H1 (cell line): ENCODE data around the gene PMM2. TPM values are rescaled to one million over a fixed set of nuclear protein-coding genes. Genes with fewer than 3 reads are reported as not detected.

ENCODE experiments used
- CTCF ChIA-PET: fragments of 300-600 bp; sonication (Branson Sonifier 250); formaldehyde crosslinking; loops from one replicate; lab custom pipeline; 2021; ENCODE audit not compliant: partially characterized antibody; lab: Charles Lee
- POLR2A ChIA-PET: fragments of 300-600 bp; sonication (Branson Sonifier 250); formaldehyde crosslinking; loops from one replicate; lab custom pipeline; 2021; ENCODE audit warnings: inconsistent platforms; ENCODE audit not compliant: partially characterized antibody; lab: Charles Lee
- DNase-seq, 2 experiments: peaks; one replicate each; pipeline versions ENCODE4 v3.0.0 to v3.0.0-alpha.2; 2010 to 2022; ENCODE audit warnings: low spot score in 2 of 2, low read depth in 1 of 2, mixed read lengths in 1 of 2
- FAIRE-seq: peaks from 2 replicates; lab custom pipeline; 2011; peaks lifted over from hg19 to GRCh38; lab: Jason Lieb, UNC
- H2AFZ ChIP-seq: 2 replicates; pipeline ENCODE4 v1.8.1; 2012; ENCODE audit warnings: low read length, inconsistent platforms
- H2AK5ac ChIP-seq: 2 replicates; pipeline ENCODE4 v1.6.1; 2013; ENCODE audit warnings: low read depth, low read length
- H2BK120ac ChIP-seq: replicated peaks from 2 replicates; pipeline ENCODE3; 2013; ENCODE audit warnings: low read depth, low read length, inconsistent platforms
- H2BK12ac ChIP-seq: 2 replicates; pipeline ENCODE4 v1.6.1; 2013; ENCODE audit warnings: low read depth, low read length
- H2BK15ac ChIP-seq: 2 replicates; pipeline ENCODE4 v1.6.1; 2013; ENCODE audit warnings: low read length
- H2BK20ac ChIP-seq: 2 replicates; pipeline ENCODE4 v1.6.1; 2013; ENCODE audit warnings: low read length
- H2BK5ac ChIP-seq: 2 replicates; pipeline ENCODE4 v1.6.1; 2013; ENCODE audit warnings: low read depth, low read length
- H3K14ac ChIP-seq: 2 replicates; pipeline ENCODE4 v1.6.1; 2013; ENCODE audit warnings: inconsistent platforms; ENCODE audit not compliant: insufficient read length
- H3K18ac ChIP-seq: 2 replicates; pipeline ENCODE4 v1.6.1; 2013; ENCODE audit warnings: low read length; ENCODE audit errors: extremely low read depth
- H3K23ac ChIP-seq: 2 replicates; pipeline ENCODE4 v1.6.1; 2013; ENCODE audit warnings: inconsistent platforms; ENCODE audit not compliant: insufficient read length
- H3K23me2 ChIP-seq: 2 replicates; pipeline ENCODE4 v1.6.1; 2013; ENCODE audit warnings: low read depth, low read length
- H3K27ac ChIP-seq: 2 replicates; pipeline ENCODE4 v1.6.1; 2011; ENCODE audit warnings: low read depth, low read length, inconsistent platforms
- H3K27me3 ChIP-seq, 4 experiments: replicated peaks in 1 of 4; 1 replicate in 1 of 4; 2 replicates in 3 of 4; pipeline versions ENCODE4 v1.6.1 to v1.8.1; 2011 to 2013; ENCODE audit warnings: low read length in 3 of 4, mild to moderate bottlenecking in 3 of 4, inconsistent platforms in 2 of 4, mixed read lengths in 2 of 4, moderate library complexity in 1 of 4; ENCODE audit not compliant: control insufficient read depth in 3 of 4, insufficient read depth in 3 of 4; ENCODE audit errors: extremely low read depth in 1 of 4
- H3K36me3 ChIP-seq, 4 experiments: 2 replicates each; pipeline versions ENCODE4 v1.6.1 to v1.8.1; 2011 to 2013; ENCODE audit warnings: mild to moderate bottlenecking in 4 of 4, low read length in 3 of 4, moderate library complexity in 2 of 4, control low read depth in 1 of 4, inconsistent platforms in 1 of 4; ENCODE audit not compliant: insufficient read depth in 4 of 4, control insufficient read depth in 2 of 4
- H3K4ac ChIP-seq: replicated peaks from 2 replicates; pipeline ENCODE3; 2013; ENCODE audit warnings: low read length, low read depth, mixed read lengths, inconsistent platforms; ENCODE audit not compliant: insufficient read length
- H3K4me1 ChIP-seq, 4 experiments: replicated peaks in 1 of 4; 1 replicate in 1 of 4; 2 replicates in 3 of 4; pipeline versions ENCODE4 v1.6.1 to v1.8.1; 2011 to 2013; ENCODE audit warnings: low read length in 3 of 4, inconsistent platforms in 2 of 4, mixed read lengths in 1 of 4; ENCODE audit not compliant: insufficient read depth in 4 of 4, control insufficient read depth in 3 of 4
- H3K4me2 ChIP-seq, 2 experiments: 2 replicates each; pipeline versions ENCODE4 v1.6.1 to v1.8.1; 2011 to 2013; ENCODE audit warnings: low read depth in 2 of 2, low read length in 2 of 2, control low read depth in 1 of 2, inconsistent platforms in 1 of 2, mild to moderate bottlenecking in 1 of 2; ENCODE audit not compliant: insufficient read depth in 1 of 2
- H3K4me3 ChIP-seq, 4 experiments: fragments of 200-600, 300-600 bp in 1 of 4; sonication (generic), shearing (Covaris generic), sonication (Bioruptor Twin) in 1 of 4; 2 replicates each; pipeline versions ENCODE4 v1.5.1 to v1.8.1; 2011 to 2016; ENCODE audit warnings: low read length in 4 of 4, low read depth in 3 of 4, control low read depth in 2 of 4, inconsistent platforms in 2 of 4, mild to moderate bottlenecking in 2 of 4, mixed read lengths in 1 of 4, moderate library complexity in 1 of 4; ENCODE audit not compliant: insufficient read depth in 2 of 4; ENCODE audit errors: extremely low read depth in 1 of 4
- H3K56ac ChIP-seq: replicated peaks from 2 replicates; pipeline ENCODE3; 2013; ENCODE audit warnings: low read depth, mild to moderate bottlenecking, mixed read lengths, low read length, inconsistent platforms; ENCODE audit not compliant: insufficient read length
- H3K79me1 ChIP-seq: 2 replicates; pipeline ENCODE4 v1.6.1; 2013; ENCODE audit warnings: low read depth, low read length, control low read depth
- H3K79me2 ChIP-seq, 2 experiments: 2 replicates each; pipeline versions ENCODE4 v1.6.1 to v1.8.1; 2012 to 2013; ENCODE audit warnings: low read length in 2 of 2, mild to moderate bottlenecking in 2 of 2, inconsistent platforms in 1 of 2; ENCODE audit not compliant: insufficient read depth in 2 of 2, control insufficient read depth in 1 of 2
- H3K9ac ChIP-seq, 4 experiments: replicated peaks in 1 of 4; 1 replicate in 1 of 4; 2 replicates in 3 of 4; pipeline versions ENCODE4 v1.6.1 to v1.8.1; 2011 to 2013; ENCODE audit warnings: low read depth in 3 of 4, low read length in 3 of 4, control low read depth in 2 of 4, mild to moderate bottlenecking in 2 of 4, moderate library complexity in 2 of 4, inconsistent platforms in 1 of 4; ENCODE audit errors: extremely low read depth in 1 of 4
- H3K9me3 ChIP-seq, 2 experiments: 2 replicates each; pipeline versions ENCODE4 v1.6.1 to v1.8.1; 2012 to 2013; ENCODE audit warnings: mild to moderate bottlenecking in 2 of 2, moderate library complexity in 2 of 2, control low read depth in 1 of 2, inconsistent platforms in 1 of 2, low read depth in 1 of 2, low read length in 1 of 2, mixed read lengths in 1 of 2; ENCODE audit not compliant: insufficient read depth in 2 of 2
- H4K20me1 ChIP-seq, 2 experiments: replicated peaks in 1 of 2; 2 replicates each; pipeline versions ENCODE3 to v1.8.1; 2011 to 2013; ENCODE audit warnings: inconsistent platforms in 2 of 2, low read length in 2 of 2, mild to moderate bottlenecking in 1 of 2; ENCODE audit not compliant: insufficient read depth in 2 of 2, control insufficient read depth in 1 of 2
- H4K5ac ChIP-seq: 2 replicates; pipeline ENCODE4 v1.6.1; 2013; ENCODE audit warnings: low read length, low read depth, mixed read lengths, inconsistent platforms; ENCODE audit not compliant: insufficient read length
- H4K8ac ChIP-seq: 2 replicates; pipeline ENCODE4 v1.8.0; 2013; ENCODE audit warnings: mild to moderate bottlenecking, moderate library complexity, low read length, inconsistent platforms; ENCODE audit not compliant: insufficient read depth; ENCODE audit errors: extremely low read depth
- H4K91ac ChIP-seq: replicated peaks from 2 replicates; pipeline ENCODE3; 2013; ENCODE audit warnings: low read length, mixed read lengths, inconsistent platforms; ENCODE audit not compliant: insufficient read length
- CBX8 ChIP-seq: fragments of 300-800, 300-1000 bp; sonication (generic); IDR thresholded peaks from 2 replicates; pipeline ENCODE4 v1.7.1; 2016; ENCODE audit warnings: low read depth, low read length, borderline replicate concordance
- CREB1 ChIP-seq: IDR thresholded peaks from 2 replicates; pipeline ENCODE4 v1.6.1; 2012; ENCODE audit warnings: inconsistent platforms
- EGR1 ChIP-seq: IDR thresholded peaks from 2 replicates; pipeline ENCODE4 v1.6.1; 2011; ENCODE audit warnings: low read depth, low read length, borderline replicate concordance
- FOSL1 ChIP-seq: IDR thresholded peaks from 2 replicates; pipeline ENCODE4 v1.6.1; 2011; ENCODE audit warnings: mild to moderate bottlenecking, low read depth, low read length, moderate library complexity; ENCODE audit not compliant: insufficient read depth
- GABPA ChIP-seq: IDR thresholded peaks from 2 replicates; pipeline ENCODE4 v1.6.1; 2011; ENCODE audit warnings: mild to moderate bottlenecking, low read length, moderate library complexity, borderline replicate concordance; ENCODE audit not compliant: insufficient read depth
- HDAC2 ChIP-seq, 2 experiments: fragments of 300-600 bp in 1 of 2; sonication (generic) in 1 of 2; IDR thresholded peaks; 2 replicates each; pipeline ENCODE4 v1.6.1; 2011 to 2012; ENCODE audit warnings: low read depth in 2 of 2, low read length in 2 of 2, mild to moderate bottlenecking in 2 of 2, moderate library complexity in 2 of 2, borderline replicate concordance in 1 of 2, inconsistent platforms in 1 of 2
- HDAC6 ChIP-seq: IDR thresholded peaks from one replicate; pipeline ENCODE4 v1.7.1; 2012; ENCODE audit warnings: low read depth, mild to moderate bottlenecking, inconsistent platforms, low read length, moderate library complexity
- JUN ChIP-seq: IDR thresholded peaks from 2 replicates; pipeline ENCODE4 v1.6.1; 2011; ENCODE audit warnings: low read depth, mild to moderate bottlenecking, improper control_type of control experiment, low read length
- KDM1A ChIP-seq: fragments of 200-600, 300-600 bp; sonication (generic); IDR thresholded peaks from 2 replicates; pipeline ENCODE4 v1.7.1; 2016; ENCODE audit warnings: mild to moderate bottlenecking, low read length, borderline replicate concordance
- KDM4A ChIP-seq: IDR thresholded peaks from one replicate; pipeline ENCODE4 v1.7.1; 2012; ENCODE audit warnings: low read depth, mild to moderate bottlenecking, moderate library complexity, low read length, inconsistent platforms; ENCODE audit not compliant: severe bottlenecking
- NRF1 ChIP-seq: IDR thresholded peaks from 2 replicates; pipeline ENCODE4 v1.6.1; 2011; ENCODE audit warnings: mild to moderate bottlenecking, low read depth, low read length, improper control_type of control experiment
- POU5F1 ChIP-seq: IDR thresholded peaks from 2 replicates; pipeline ENCODE4 v1.6.1; 2011; ENCODE audit warnings: low read depth, mild to moderate bottlenecking, low read length, moderate library complexity
- RNF2 ChIP-seq: fragments of 200-900, 300-1000 bp; sonication (generic); IDR thresholded peaks from 2 replicates; pipeline ENCODE4 v1.7.1; 2016; ENCODE audit warnings: borderline replicate concordance, low read depth, mild to moderate bottlenecking, antibody characterized with exemption, low read length; ENCODE audit not compliant: poor library complexity, severe bottlenecking; ENCODE audit errors: missing control alignments
- TAF7 ChIP-seq: optimal IDR thresholded peaks from 2 replicates; pipeline ENCODE3; 2011; ENCODE audit warnings: low read depth, mild to moderate bottlenecking, inconsistent platforms, low read length, moderate library complexity, borderline replicate concordance
- WGBS, 2 experiments: shearing (Covaris generic) in 1 of 2; methylation state at CpG; one replicate each; pipeline versions ENCODE4 v1.1.6 to v1.1.7; 2013 to 2015; ENCODE audit warnings: low lambda C conversion rate in 2 of 2, mixed read lengths in 2 of 2, inconsistent platforms in 1 of 2, low coverage in 1 of 2, missing lambda C conversion rate in 1 of 2; ENCODE audit not compliant: insufficient replicate concordance in 2 of 2, insufficient coverage in 1 of 2, insufficient read length in 1 of 2; ENCODE audit errors: extremely low coverage in 1 of 2, missing lambda C conversion rate in 1 of 2; 5-methylcytosine and 5-hydroxymethylcytosine counted together
- polyA plus RNA-seq, 7 experiments: library from polyadenylated mRNA; depleted of rRNA in 3 of 7; stranded (reverse) in 5 of 7; unstranded in 2 of 7; fragments of >200 nt in 5 of 7; fragments of 200-250 nt in 2 of 7; gene quantifications; 1 replicate in 5 of 7; 2 replicates in 1 of 7; 4 replicates in 1 of 7; pipeline versions ENCODE4 v1.2.1 to v1.2.3, GENCODE V29; 2011 to 2013; ENCODE audit warnings: missing spikeins in 2 of 7, mixed read lengths in 2 of 7
- total RNA-seq: library from RNA; stranded (reverse); fragmentation: NEBNext Ultra II Directional; extraction: Animal tissue kit (Norgen Biotek cat#: 25700); gene quantifications from 2 replicates; pipeline ENCODE4 v1.2.1, GENCODE V29; 2021

PMM2 gene
- total and polyA plus RNA-seq, 2 of the 8 experiments (the other 6 are each of a cell fraction or from before 2014, with no cell fraction given) = 26.2 to 49.4 TPM

GRCh38 chr16:8767176-8767575 lies 30.5 kb upstream of the PMM2 start:
- no peak overlapping the region for H2BK12ac ChIP-seq
- H3K4me3 ChIP-seq = no peak overlapping the region
- no peaks in the 10 kb centered on the region for H3K27me3 ChIP-seq
- no peaks in the 10 kb centered on the region for H3K9me3 ChIP-seq
- H3K36me3 ChIP-seq = no peaks in the 10 kb centered on the region
- no peaks in the 10 kb centered on the region for H4K20me1 ChIP-seq
- H3K18ac ChIP-seq = no peak overlapping the region
- no peaks in the 10 kb centered on the region for H3K79me2 ChIP-seq
- H3K4me1 ChIP-seq = peaks cover 0 to 11% (median 5%) of the 10 kb centered on the region in 4 experiments; a peak in 4 of 7 replicates
- DNase-seq (no peak), FAIRE-seq (no peak)
- WGBS, 2 experiments = 90% methylated on average over 8 of the region's 8 CpGs; no CpG with 5 or more reads in 1 of the 2 experiments
- H4K8ac ChIP-seq = peak overlapping the region; percentile 65; the same call in 1 of the 2 replicates
- H2BK15ac ChIP-seq = no peak overlapping the region
- no peak overlapping the region for H2BK120ac ChIP-seq
- H2AK5ac ChIP-seq = no peak overlapping the region
- POLR2A ChIA-PET = no interaction called here
- no peak overlapping the region for H3K14ac ChIP-seq
- H4K5ac ChIP-seq = no peak overlapping the region
- no peaks in the 10 kb centered on the region for H3K23me2 ChIP-seq
- H3K4me2 ChIP-seq = no peak overlapping the region
- no peak overlapping the region for H2BK20ac ChIP-seq
- no peak overlapping the region for H3K4ac ChIP-seq
- H4K91ac ChIP-seq = no peak overlapping the region
- no peak overlapping the region for H3K27ac ChIP-seq
- H3K9ac ChIP-seq = no peak overlapping the region
- H3K56ac ChIP-seq = no peak overlapping the region
- CTCF ChIA-PET = interaction anchor here (1.5 kb wide), 1 partner anchor 22 kb away, joined by 5 read pairs; no protein-coding TSS in a partner anchor
- H2AFZ ChIP-seq = no peak overlapping the region
- H2BK5ac ChIP-seq = no peak overlapping the region
- no peaks in the 10 kb centered on the region for H3K79me1 ChIP-seq
- H3K23ac ChIP-seq = no peak overlapping the region
- TF ChIP-seq JUN (no peak), TAF7 (no peak), NRF1 (no peak), KDM1A (no peak), KDM4A (no peak), HDAC2 (IDR thresholded peaks at IDR 0.05; ENCODE audit: borderline replicate concordance in 1 of 2, low read depth in 2 of 2, low read length in 2 of 2) (no peak), HDAC6 (no peak), POU5F1 (no peak), GABPA (no peak), EGR1 (no peak), RNF2 (no peak), FOSL1 (no peak), CBX8 (no peak), CREB1 (no peak)
